ENCODE results near the gene TRIM31.

DNA sequence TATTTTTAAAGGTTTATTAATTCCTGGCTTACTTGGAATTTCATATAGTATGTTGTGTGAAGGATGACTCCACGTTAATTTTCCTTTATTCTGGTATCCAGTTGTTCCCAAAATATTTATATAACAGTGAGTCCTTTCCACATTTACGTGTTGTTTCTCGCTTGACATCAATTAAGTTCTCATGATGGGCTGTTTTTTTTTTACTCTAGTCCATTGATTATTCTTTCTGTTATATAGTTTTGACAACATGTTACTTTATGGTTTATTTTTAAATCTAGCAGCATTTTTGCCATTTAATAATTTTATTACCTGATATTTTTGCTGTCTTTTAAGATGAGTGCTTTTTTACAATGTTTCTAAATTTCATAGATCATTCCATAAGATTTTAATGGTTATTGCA, 29.8 kb upstream of the TRIM31 start:
- no peak for TF ChIP-seq EZH2 (IDR thresholded peaks at IDR 0.05)
- TF ChIP-seq POLR2AphosphoS5 (IDR thresholded peaks at IDR 0.05; ENCODE audit: borderline replicate concordance, low read depth, low read length) = no peak
- no peak for TF ChIP-seq FOXP2 (optimal IDR thresholded peaks at IDR 0.05; ENCODE audit: control extremely low read depth, extremely low read length, insufficient read depth)
